Effector memory CD4-positive, alpha-beta T cell (primary cell): ENCODE results near the gene CTAG2.
"Not testable (repeated sequence)": the region's sequence is repeated elsewhere in the genome, so short reads cannot be mapped to it uniquely, and the experiment has no call there.

Experiments used
- DNase-seq, 3 donors: peaks; one replicate each; pipeline ENCODE4 v3.0.0-alpha.2; 2020
- H3K27ac ChIP-seq: 2 replicates; pipeline ENCODE4 v1.7.0; 2013; ENCODE audit warnings: mild to moderate bottlenecking, low read length, moderate library complexity; ENCODE audit not compliant: insufficient read depth, poor library complexity, severe bottlenecking
- H3K27me3 ChIP-seq: replicated peaks from 2 replicates; pipeline ENCODE4 v1.7.0; 2013; ENCODE audit warnings: mild to moderate bottlenecking, low read length; ENCODE audit not compliant: insufficient read depth, control insufficient read depth, poor library complexity, severe bottlenecking
- H3K36me3 ChIP-seq: 2 replicates; pipeline ENCODE4 v1.7.0; 2013; ENCODE audit warnings: mild to moderate bottlenecking, low read length, moderate library complexity; ENCODE audit not compliant: control insufficient read depth, insufficient read depth
- H3K4me1 ChIP-seq: 2 replicates; pipeline ENCODE4 v1.7.0; 2013; ENCODE audit warnings: low read length, mild to moderate bottlenecking; ENCODE audit not compliant: control insufficient read depth, insufficient read depth, poor library complexity, severe bottlenecking
- H3K4me3 ChIP-seq: 2 replicates; pipeline ENCODE4 v1.7.0; 2013; ENCODE audit warnings: low read length, low read depth, mild to moderate bottlenecking; ENCODE audit not compliant: insufficient read depth, poor library complexity, severe bottlenecking
- H3K9me3 ChIP-seq: 2 replicates; pipeline ENCODE4 v1.7.0; 2013; ENCODE audit warnings: mild to moderate bottlenecking, low read length, moderate library complexity; ENCODE audit not compliant: control insufficient read depth
- total RNA-seq, 3 donors: gene quantifications; one replicate each; lab custom pipeline; 2026; lab: John Stamatoyannopoulos, UW

The CTAG2 gene
- total RNA-seq: 0 reads per million in 3 donors

GRCh38 chrX:154653413-154653812, at the start of gene CTAG2:
Gene CTAG2 (minus strand): TSS chrX:154653579. CDS start chrX:154653515, 64 bp downstream.
- not testable (repeated sequence) for DNase-seq, H3K9me3 ChIP-seq, H3K36me3 ChIP-seq, H3K4me3 ChIP-seq, H3K27me3 ChIP-seq, H3K27ac ChIP-seq, H3K4me1 ChIP-seq

GRCh38 chrX:154698630-154699248, 45.4 kb upstream of the CTAG2 start:
- no peak for DNase-seq
- peaks cover 3% of the 10 kb centered on the region for H3K4me1 ChIP-seq
- no peaks in the 10 kb centered on the region for H3K27me3 ChIP-seq
- H3K9me3 ChIP-seq: no peaks in the 10 kb centered on the region
- H3K27ac ChIP-seq: no peak overlapping the region
- no peak overlapping the region for H3K4me3 ChIP-seq
- peaks cover 21% of the 10 kb centered on the region for H3K36me3 ChIP-seq

- Histone ChIP-seq H3K4me1 (peaks cover 3% of the 10 kb centered on the region), H3K27me3 (no peaks in the 10 kb centered on the region), H3K9me3 (no peaks in the 10 kb centered on the region), H3K36me3 (peaks cover 21% of the 10 kb centered on the region), H3K4me3 (no peak overlapping the region), H3K27ac (no peak overlapping the region)
- no peak for DNase-seq
Measured at GRCh38 chrX:154696676-154697045, 43.3 kb upstream of the CTAG2 start.

- Histone ChIP-seq H3K9me3 (no peaks in the 10 kb centered on the region), H3K4me1 (peaks cover 3% of the 10 kb centered on the region), H3K27me3 (no peaks in the 10 kb centered on the region), H3K4me3 (no peak overlapping the region), H3K27ac (no peak overlapping the region), H3K36me3 (peaks cover 21% of the 10 kb centered on the region)
- DNase-seq: no peak
Measured at GRCh38 chrX:154695911-154696675, 42.7 kb upstream of the CTAG2 start.

DNA sequence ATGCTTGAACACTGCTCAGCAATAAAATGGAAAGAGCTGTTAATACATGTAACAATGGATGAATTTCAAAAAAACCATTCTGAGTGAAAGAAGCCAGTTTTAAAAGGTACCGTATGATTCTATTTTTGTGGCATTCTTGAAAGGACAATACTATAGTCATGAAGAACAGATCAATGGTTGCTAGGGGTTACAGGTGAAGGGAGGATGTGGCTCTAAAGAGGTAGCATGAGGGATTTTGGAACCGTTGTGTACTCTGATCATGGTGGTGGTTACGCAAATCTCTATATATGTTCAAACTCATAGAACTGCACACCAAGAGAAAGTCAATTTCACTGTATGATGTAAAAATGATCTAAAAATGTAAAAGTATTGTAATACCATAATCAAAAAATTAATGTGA, 40.0 kb upstream of the CTAG2 start:
- H3K27me3 ChIP-seq: no peaks in the 10 kb centered on the region
- H3K4me3 ChIP-seq: no peak overlapping the region
- no peak overlapping the region for H3K27ac ChIP-seq
- DNase-seq: no peak
- no peaks in the 10 kb centered on the region for H3K4me1 ChIP-seq
- H3K9me3 ChIP-seq: no peaks in the 10 kb centered on the region
- H3K36me3 ChIP-seq: peaks cover 16% of the 10 kb centered on the region

- not testable (repeated sequence) for H3K27me3 ChIP-seq, H3K4me1 ChIP-seq, H3K36me3 ChIP-seq, H3K9me3 ChIP-seq, H3K27ac ChIP-seq, DNase-seq, H3K4me3 ChIP-seq
Measured at GRCh38 chrX:154690438-154690837, 37.1 kb upstream of the CTAG2 start.

DNA sequence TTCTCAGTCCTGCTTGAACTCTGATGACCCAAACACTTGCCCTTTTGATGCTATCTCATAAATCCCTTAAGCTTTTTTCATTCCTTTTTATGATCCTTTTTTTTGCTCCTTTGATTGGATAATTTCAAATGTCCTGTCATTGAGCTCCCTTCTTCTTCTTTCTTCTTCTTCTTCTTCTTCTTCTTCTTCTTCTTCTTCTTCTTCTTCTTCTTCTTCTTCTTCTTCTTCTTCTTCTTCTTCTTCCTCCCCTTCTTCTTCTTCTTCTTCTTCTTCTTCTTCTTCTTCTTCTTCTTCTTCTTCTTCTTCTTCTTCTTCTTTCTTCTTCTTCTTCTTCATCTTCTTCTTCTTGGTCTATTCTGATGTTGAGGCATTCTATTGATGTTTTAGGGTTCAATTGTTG, 18.7 kb upstream of the CTAG2 start:
- H3K9me3 ChIP-seq, H3K27ac ChIP-seq, H3K4me1 ChIP-seq, H3K27me3 ChIP-seq, DNase-seq, H3K36me3 ChIP-seq, H3K4me3 ChIP-seq: not testable (repeated sequence)

DNA sequence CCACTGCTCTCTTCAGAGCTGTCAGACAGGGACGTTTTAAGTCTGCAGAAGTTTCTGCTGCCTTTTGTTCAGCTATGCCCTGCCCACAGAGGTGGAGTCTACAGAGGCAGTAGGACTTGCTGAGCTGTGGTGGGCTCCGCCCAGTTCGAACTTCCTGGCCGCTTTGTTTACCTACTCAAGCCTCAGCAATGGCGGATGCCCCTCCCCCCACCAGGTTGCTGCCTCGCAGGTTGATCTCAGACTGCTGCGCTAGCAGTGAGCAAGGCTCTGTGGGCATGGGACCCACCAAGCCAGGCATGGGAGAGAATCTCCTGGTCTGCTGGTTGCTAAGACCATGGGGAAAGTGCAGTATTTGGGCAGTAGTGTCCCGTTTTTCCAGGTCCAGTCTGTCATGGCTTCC, 17.5 kb upstream of the CTAG2 start:
- not testable (repeated sequence) for H3K27ac ChIP-seq, H3K27me3 ChIP-seq, H3K36me3 ChIP-seq, DNase-seq, H3K4me1 ChIP-seq, H3K4me3 ChIP-seq, H3K9me3 ChIP-seq

- no peaks in the 10 kb centered on the region for H3K4me1 ChIP-seq
- no peak overlapping the region for H3K27ac ChIP-seq
- no peaks in the 10 kb centered on the region for H3K9me3 ChIP-seq
- H3K27me3 ChIP-seq: no peaks in the 10 kb centered on the region
- no peak overlapping the region for H3K4me3 ChIP-seq
- no peaks in the 10 kb centered on the region for H3K36me3 ChIP-seq
- DNase-seq: no peak
Measured at GRCh38 chrX:154661899-154662298, 8.5 kb upstream of the CTAG2 start.

DNA sequence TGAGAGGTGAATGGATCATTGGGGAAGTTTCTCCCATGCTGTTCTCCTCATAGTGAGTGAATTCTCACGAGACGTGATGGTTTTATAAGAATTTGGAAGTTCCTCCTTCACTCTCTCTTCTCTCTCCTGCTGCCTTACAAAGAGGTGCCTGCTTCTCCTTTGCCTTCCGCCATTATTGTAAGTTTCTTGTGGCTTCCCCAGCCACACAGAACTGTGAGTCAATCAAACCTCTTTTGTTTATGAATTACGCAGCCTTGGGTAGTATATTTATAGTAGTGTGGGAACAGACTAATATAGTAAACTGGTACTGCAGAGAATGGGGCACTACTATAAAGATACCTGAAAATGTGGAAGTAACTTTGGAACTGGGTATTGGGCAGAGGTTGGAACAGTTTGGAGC, 7.8 kb upstream of the CTAG2 start:
- Histone ChIP-seq H3K4me3 (no peak overlapping the region), H3K36me3 (no peaks in the 10 kb centered on the region), H3K27ac (no peak overlapping the region), H3K9me3 (no peaks in the 10 kb centered on the region), H3K27me3 (no peaks in the 10 kb centered on the region), H3K4me1 (no peaks in the 10 kb centered on the region)
- no peak for DNase-seq
